Smooth muscle cell (in vitro differentiated cells): ENCODE data around the gene OSBPL9. TPM values are rescaled to one million over a fixed set of nuclear protein-coding genes. Genes with fewer than 3 reads are reported as not detected.
A peak's percentile ranks its signal among the peaks of the same experiment; 100 is the strongest.

Experiments used
- DNase-seq: peaks from one replicate; lab custom pipeline; 2025; ENCODE audit not compliant: unreplicated experiment; lab: John Stamatoyannopoulos, UW
- H2AFZ ChIP-seq: fragments of 200-600 bp; sonication (generic); 2 replicates; pipeline ENCODE4 v1.6.0; 2016; ENCODE audit warnings: antibody characterized with exemption, low read depth, mild to moderate bottlenecking
- H3F3A ChIP-seq: fragments of 200-600 bp; sonication (generic); 2 replicates; pipeline ENCODE4 v1.6.0; 2017; ENCODE audit warnings: antibody characterized with exemption, low read depth
- H3K27ac ChIP-seq: fragments of 200-600 bp; sonication (generic); 2 replicates; pipeline ENCODE4 v1.5.1; 2016; ENCODE audit warnings: low read depth, mild to moderate bottlenecking
- H3K27me3 ChIP-seq: fragments of 200-600 bp; sonication (generic); 2 replicates; pipeline ENCODE4 v1.6.1; 2016; ENCODE audit warnings: low read depth, mild to moderate bottlenecking
- H3K36me3 ChIP-seq: fragments of 200-600 bp; sonication (generic); 2 replicates; pipeline ENCODE4 v1.5.1; 2016; ENCODE audit warnings: low read depth
- H3K4me1 ChIP-seq: fragments of 200-600 bp; sonication (generic); 2 replicates; pipeline ENCODE4 v1.5.1; 2016; ENCODE audit warnings: low read depth
- H3K4me2 ChIP-seq: fragments of 200-600 bp; sonication (generic); 2 replicates; pipeline ENCODE4 v1.6.0; 2016; ENCODE audit warnings: mild to moderate bottlenecking
- H3K4me3 ChIP-seq: fragments of 200-600 bp; sonication (generic); 2 replicates; pipeline ENCODE4 v1.5.1; 2016; ENCODE audit warnings: mild to moderate bottlenecking
- H3K79me2 ChIP-seq: fragments of 200-600 bp; sonication (generic); 2 replicates; pipeline ENCODE4 v1.6.0; 2016; ENCODE audit warnings: low read depth, mild to moderate bottlenecking
- H3K9ac ChIP-seq: fragments of 200-600 bp; sonication (generic); 2 replicates; pipeline ENCODE4 v1.6.0; 2016; ENCODE audit warnings: low read depth
- H3K9me3 ChIP-seq: fragments of 200-600 bp; sonication (generic); replicated peaks from 2 replicates; pipeline ENCODE4 v1.5.1; 2016; ENCODE audit warnings: low read depth
- H4K20me1 ChIP-seq: fragments of 200-600 bp; sonication (generic); 2 replicates; pipeline ENCODE4 v1.6.0; 2016; ENCODE audit warnings: low read depth
- CTCF ChIP-seq: fragments of 200-600 bp; sonication (generic); IDR thresholded peaks from 2 replicates; pipeline ENCODE4 v1.5.1; 2017; ENCODE audit warnings: borderline replicate concordance, mild to moderate bottlenecking, antibody characterized with exemption; ENCODE audit not compliant: insufficient read depth, poor library complexity, severe bottlenecking
- WGBS: methylation state at CpG from one replicate; pipeline ENCODE4 v1.1.7; 2016; ENCODE audit warnings: low lambda C conversion rate; 5-methylcytosine and 5-hydroxymethylcytosine counted together
- polyA plus RNA-seq: library from polyadenylated mRNA; unstranded; fragments of >200 nt; fragmentation: Nextera tagmentation; extraction: Ambion mirVana; gene quantifications from 2 replicates; pipeline ENCODE4 v1.2.1, GENCODE V29; 2016
- total RNA-seq: library from RNA; depleted of rRNA; stranded (reverse); fragments of >200 nt; gene quantifications from 2 replicates; pipeline ENCODE4 v1.2.3, GENCODE V29; 2014

OSBPL9 gene
- total and polyA plus RNA-seq, 2 experiments from 2014 or later, result 66.7 to 112 TPM

DNA sequence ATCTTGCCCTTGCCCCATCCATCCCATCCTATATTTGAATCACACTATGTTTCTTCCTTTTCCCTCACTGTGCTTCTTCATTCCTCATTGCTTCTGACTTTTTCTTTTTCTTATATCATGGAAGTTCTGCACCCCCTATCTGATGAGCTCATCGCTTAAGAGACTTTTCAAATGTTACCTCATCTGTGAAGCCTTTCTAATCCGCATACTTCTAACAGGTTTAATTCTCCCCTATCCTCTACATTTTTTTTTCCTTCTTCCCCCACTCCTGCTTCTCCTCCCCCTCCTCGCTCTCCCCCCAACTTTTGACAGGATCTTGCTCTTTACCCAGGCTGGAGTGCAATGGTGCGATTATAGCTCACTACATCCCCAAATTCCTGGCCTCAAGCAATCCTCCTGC lies 39.5 kb downstream of the OSBPL9 start:
- no peak for DNase-seq
- Histone ChIP-seq H3K27ac (no peak overlapping the region), H3K4me1 (peaks cover 10% of the 10 kb centered on the region), H3K4me3 (no peak overlapping the region), H3F3A (peaks cover 13% of the 10 kb centered on the region), H3K27me3 (no peaks in the 10 kb centered on the region), H4K20me1 (peaks cover 10% of the 10 kb centered on the region), H3K9me3 (no peaks in the 10 kb centered on the region), H2AFZ (no peak overlapping the region), H3K9ac (no peak overlapping the region), H3K36me3 (no peaks in the 10 kb centered on the region), H3K79me2 (peaks cover 27% of the 10 kb centered on the region), H3K4me2 (no peak overlapping the region)
- WGBS, result 96% methylated on average over 4 of the region's 4 CpGs
- no peak for TF ChIP-seq CTCF

GRCh38 chr1:51660580-51660979 lies 43.7 kb downstream of the OSBPL9 start:
- peak overlapping the region; percentile 46 for H3K9ac ChIP-seq
- 77% methylated on average over 1 of the region's 1 CpG for WGBS
- no peak for DNase-seq

DNA sequence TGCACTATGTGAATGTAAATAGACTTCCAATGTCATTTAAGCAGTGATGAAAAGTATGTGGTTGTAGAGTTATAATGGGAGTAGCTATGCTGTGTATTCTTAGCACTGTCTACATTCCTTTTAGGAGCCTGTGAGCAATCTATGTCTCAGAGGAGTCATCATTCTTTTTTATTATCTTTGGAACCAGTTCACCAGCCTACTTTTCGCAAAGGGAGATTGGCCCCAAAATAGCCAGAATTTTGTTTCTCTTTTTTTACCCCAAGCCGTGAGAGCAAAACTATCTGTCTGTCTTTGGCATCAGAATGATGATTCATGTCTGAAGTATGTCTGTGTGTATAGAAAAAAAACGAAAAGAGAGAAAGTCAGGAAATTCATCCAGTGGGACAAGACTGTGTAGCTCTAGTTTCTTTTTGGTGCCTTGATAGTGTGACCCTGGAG lies 44.2 kb downstream of the OSBPL9 start:
- Histone ChIP-seq H3K36me3 (no peaks in the 10 kb centered on the region), H3K9ac (peak overlapping the region; percentile 46), H3F3A (peaks cover 28% of the 10 kb centered on the region), H3K4me3 (no peak overlapping the region), H3K27ac (peak overlapping the region; percentile 89), H3K27me3 (no peaks in the 10 kb centered on the region), H3K4me1 (peaks cover 6% of the 10 kb centered on the region), H3K4me2 (peak overlapping the region; percentile 79), H2AFZ (no peak overlapping the region), H3K79me2 (peaks cover 27% of the 10 kb centered on the region), H4K20me1 (peaks cover 5% of the 10 kb centered on the region), H3K9me3 (no peaks in the 10 kb centered on the region)
- 0% methylated on average over 3 of the region's 3 CpGs for WGBS
- TF ChIP-seq CTCF, result no peak
- no peak for DNase-seq

More at GRCh38 chr1:51660580-51660979, 43.7 kb downstream of the OSBPL9 start:
- Histone ChIP-seq H2AFZ (no peak overlapping the region), H3K4me3 (no peak overlapping the region), H3K79me2 (peaks cover 27% of the 10 kb centered on the region), H3K36me3 (no peaks in the 10 kb centered on the region), H3K27ac (peak overlapping the region; percentile 89), H4K20me1 (peaks cover 5% of the 10 kb centered on the region), H3K4me1 (peaks cover 6% of the 10 kb centered on the region), H3K4me2 (peak overlapping the region; percentile 79), H3K9me3 (no peaks in the 10 kb centered on the region), H3F3A (peaks cover 28% of the 10 kb centered on the region), H3K27me3 (no peaks in the 10 kb centered on the region)
- TF ChIP-seq CTCF, result no peak

GRCh38 chr1:51663105-51663504 lies 46.2 kb downstream of the OSBPL9 start:
- Histone ChIP-seq H3K9me3 (no peaks in the 10 kb centered on the region), H3K4me1 (peaks cover 6% of the 10 kb centered on the region), H3K4me2 (no peak overlapping the region), H3K27me3 (no peaks in the 10 kb centered on the region), H3K4me3 (no peak overlapping the region), H2AFZ (no peak overlapping the region), H3K27ac (no peak overlapping the region), H4K20me1 (peaks cover 5% of the 10 kb centered on the region), H3K79me2 (peaks cover 22% of the 10 kb centered on the region), H3K36me3 (no peaks in the 10 kb centered on the region), H3K9ac (no peak overlapping the region), H3F3A (peaks cover 28% of the 10 kb centered on the region)
- WGBS, result 57% methylated on average over 1 of the region's 1 CpG
- TF ChIP-seq CTCF, result no peak
- DNase-seq, result no peak
